ENCODE measurements around the gene RFTN1. TPM values are rescaled to one million over a fixed set of nuclear protein-coding genes. Genes with fewer than 3 reads are reported as not detected.

The RFTN1 gene
- total and polyA plus RNA-seq, 10 of the 15 experiments (the other 5 are each of a cell fraction or from before 2014, with no cell fraction given): 20.6 to 213 (median 147) TPM

- ATAC-seq (no peak), FAIRE-seq (no peak), DNase-seq (ENCODE audit: low read depth, low spot score) (no peak)
- Histone ChIP-seq H4K20me1 (ENCODE audit: control insufficient read depth, insufficient read depth) (peaks cover 2% of the 10 kb centered on the region; the same call in 1 of the 2 replicates), H3K4me3 (no peak overlapping the region), H3K9me3 (replicated peaks; ENCODE audit: control insufficient read depth, insufficient read depth, low read length) (no peaks in the 10 kb centered on the region), H3K36me3 (ENCODE audit: control insufficient read depth in 2 of 2, insufficient read depth in 2 of 2, low read length in 1 of 2) (peaks cover 9 to 23% of the 10 kb centered on the region in 2 experiments), H3K9ac (ENCODE audit: control insufficient read depth, insufficient read depth, low read length) (no peak overlapping the region), H3K79me2 (ENCODE audit: control insufficient read depth, insufficient read depth, low read length) (peaks cover 45% of the 10 kb centered on the region), H3K27me3 (replicated peaks in 1 of 2; ENCODE audit: control insufficient read depth in 2 of 2, insufficient read depth in 2 of 2, low read length in 1 of 2) (no peaks in the 10 kb centered on the region), H3K27ac (ENCODE audit: control insufficient read depth, insufficient read depth) (no peak overlapping the region), H2AFZ (ENCODE audit: control insufficient read depth, low read depth, low read length) (no peak overlapping the region), H3K4me1 (ENCODE audit: control insufficient read depth, insufficient read depth, low read length) (0 out of 2 replicates have a peak, but pooled peaks cover 3% of the 10 kb centered on the region), H3K4me2 (ENCODE audit: control insufficient read depth, insufficient read depth) (no peak overlapping the region)
- in situ Hi-C loops (cut with MboI): no loop called here
- CTCF ChIA-PET: interaction anchor here (1.0 to 2.0 kb wide), 7 partner anchors 9 to 161 kb away, joined by 3 to 5 read pairs (median 3); no protein-coding TSS in a partner anchor
- BruUV-seq (replicated peaks): no TSS peak
- SMC1A ChIA-PET (ENCODE audit: uncharacterized antibody, unreplicated experiment): interaction anchor here (1.0 to 2.5 kb wide), 10 partner anchors 9 to 139 kb away, joined by 3 to 9 read pairs (median 4); no protein-coding TSS in a partner anchor
- 42% methylated on average over 4 of the region's 4 CpGs for WGBS (ENCODE audit: insufficient coverage, insufficient replicate concordance, low lambda C conversion rate, missing lambda C conversion rate)
- RAD21 ChIA-PET (ENCODE audit: unreplicated experiment): no interaction called here
- intact Hi-C loops (cut with micrococcal nuclease; ENCODE audit: unreplicated experiment): no loop called here
- TF ChIP-seq SRF (IDR thresholded peaks at IDR 0.05; ENCODE audit: low read depth in 2 of 2, low read length in 2 of 2) (no peak), SMAD1 (IDR thresholded peaks at IDR 0.05; ENCODE audit: low read depth, partially characterized antibody) (no peak), GATAD2B (conservative IDR thresholded peaks at IDR 0.05; ENCODE audit: low read depth) (no peak), IKZF2 (IDR thresholded peaks at IDR 0.05) (no peak), POLR2A (IDR thresholded peaks at IDR 0.05; ENCODE audit: low read depth, low read length) (no peak), SMARCA5 (IDR thresholded peaks at IDR 0.05) (no peak), SIX5 (IDR thresholded peaks at IDR 0.05; ENCODE audit: low read depth, low read length, severe bottlenecking) (no peak), MEF2B (IDR thresholded peaks at IDR 0.05; ENCODE audit: partially characterized antibody, poor library complexity, severe bottlenecking) (no peak), SMAD5 (IDR thresholded peaks at IDR 0.05; ENCODE audit: low read depth) (no peak), MTA3 (IDR thresholded peaks at IDR 0.05; ENCODE audit: borderline replicate concordance, low read length) (no peak), TARDBP (IDR thresholded peaks at IDR 0.05; ENCODE audit: borderline replicate concordance) (no peak)
- POLR2A ChIA-PET: interaction anchor here (0.6 to 2.2 kb wide), 5 partner anchors 9 to 38 kb away, joined by 3 to 7 read pairs (median 3); no protein-coding TSS in a partner anchor
Observed at GRCh38 chr3:16452261-16452660, 61.2 kb downstream of the RFTN1 start.
